ENCODE measurements around the gene PLCB1.
"Not testable (repeated sequence)": the region's sequence is repeated elsewhere in the genome, so short reads cannot be mapped to it uniquely, and the experiment has no call there.

PLCB1 gene

DNA sequence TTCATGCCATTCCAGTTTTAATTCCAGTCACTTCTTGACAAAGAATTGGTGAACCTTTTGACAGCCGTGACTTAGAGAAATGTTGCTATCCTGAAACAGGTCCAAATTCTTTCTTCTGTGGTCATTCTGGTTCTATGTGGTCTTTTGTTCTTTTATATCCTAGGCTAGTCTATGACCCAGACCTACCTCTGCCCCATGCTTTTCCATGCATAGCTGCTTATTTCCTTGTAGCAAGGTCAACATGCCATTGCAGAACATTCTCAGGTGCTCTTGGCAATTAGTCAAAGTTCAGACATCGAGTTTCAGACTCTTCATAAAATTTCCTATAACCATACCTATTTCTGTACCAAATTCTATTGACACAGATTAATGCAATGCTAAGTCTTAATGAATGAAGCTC lies 202.6 kb downstream of the PLCB1 start:
- DNase-seq (ENCODE audit: low spot score) = no peak

DNA sequence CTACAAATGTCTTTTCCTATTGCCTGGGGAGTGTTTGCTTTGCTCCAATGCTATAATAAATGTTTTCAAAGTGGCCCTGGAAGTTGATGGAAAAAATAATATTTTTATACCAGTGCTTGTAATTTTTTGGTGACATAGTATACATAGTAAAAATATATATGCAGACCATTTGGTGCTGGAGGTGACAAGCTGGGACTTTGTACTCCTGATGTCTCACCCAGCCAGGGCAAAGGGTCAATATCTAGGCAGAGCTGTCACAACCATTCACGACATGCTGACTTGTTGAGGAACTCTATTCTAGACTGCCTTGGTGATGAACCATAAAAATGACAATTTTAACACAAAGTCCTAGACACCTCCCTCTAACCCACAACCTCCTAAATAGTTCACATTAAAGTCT lies 203.0 kb downstream of the PLCB1 start:
- no peak for DNase-seq (ENCODE audit: low spot score)

DNA sequence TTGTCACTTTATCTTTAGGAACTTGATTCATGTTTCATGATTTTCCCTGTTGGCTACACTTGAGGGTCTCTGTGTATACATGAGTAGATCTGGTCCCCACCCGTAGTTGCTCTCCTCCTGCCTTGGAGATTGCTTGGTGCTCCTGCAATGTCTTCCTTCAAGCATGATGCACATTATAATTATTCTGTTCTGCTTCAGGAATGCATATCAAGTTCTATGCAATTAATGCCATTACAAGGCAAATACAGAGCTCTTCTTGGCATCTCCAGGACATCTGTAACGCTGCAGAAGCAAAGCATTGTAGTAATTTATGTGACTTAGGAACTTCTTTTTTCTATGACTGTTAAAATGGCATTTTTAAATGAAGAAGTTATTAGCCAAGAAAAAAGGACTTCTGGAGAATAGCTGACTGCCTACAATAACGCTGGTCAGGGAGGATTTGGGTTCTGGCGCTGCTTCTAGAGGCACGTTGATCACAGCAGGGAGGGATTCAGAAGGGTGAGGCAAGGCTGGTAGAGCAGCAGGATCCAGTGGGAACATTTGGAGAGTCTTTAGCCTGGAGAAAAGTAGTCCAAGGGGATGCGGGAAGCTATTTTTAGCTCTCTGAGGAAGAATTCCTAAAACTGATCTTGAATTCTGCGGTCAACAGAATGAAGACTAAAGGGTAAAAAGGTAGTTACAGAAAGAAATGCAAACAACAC lies 203.6 kb downstream of the PLCB1 start:
- DNase-seq (ENCODE audit: low spot score) = no peak

DNA sequence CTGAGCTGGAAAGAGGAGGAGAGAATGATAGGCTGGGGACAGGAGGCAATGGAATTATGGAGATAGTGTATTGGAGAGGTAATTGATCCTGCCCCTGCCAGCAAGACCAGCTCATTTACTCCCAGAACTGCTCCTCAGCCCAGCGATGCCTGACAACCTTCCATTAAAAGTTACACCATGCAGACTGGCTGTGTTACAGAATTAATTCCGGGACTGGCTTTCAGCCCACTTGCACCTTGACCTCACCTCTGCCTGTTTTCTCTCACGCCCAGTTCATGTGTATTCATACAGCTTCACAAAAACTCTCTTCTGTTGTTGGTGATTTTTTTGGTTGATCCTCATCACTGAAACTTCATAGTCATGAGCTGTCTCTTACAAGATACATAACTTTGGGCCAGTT lies 207.3 kb downstream of the PLCB1 start:
- DNase-seq (ENCODE audit: low spot score) = no peak

DNA sequence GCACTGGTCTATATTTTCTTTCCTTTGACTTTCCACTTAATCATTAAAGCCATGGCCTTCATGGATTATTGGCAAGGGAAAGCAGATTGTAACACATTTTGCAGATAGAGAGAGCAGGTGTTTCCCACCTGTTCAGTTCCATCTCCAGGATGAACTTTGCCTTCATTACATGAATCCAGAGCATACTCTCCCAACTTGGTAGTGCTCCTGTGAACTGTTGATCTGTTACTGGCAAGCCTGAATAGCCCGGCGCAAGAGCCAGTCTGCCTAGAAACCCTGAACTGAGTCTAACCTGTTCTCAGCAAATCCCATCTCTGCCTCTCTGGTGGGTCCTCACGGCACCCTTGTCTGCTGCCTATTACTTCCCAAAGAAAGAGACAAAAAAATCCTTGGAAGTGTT lies 210.3 kb downstream of the PLCB1 start:
- DNase-seq (ENCODE audit: low spot score) = no peak

DNA sequence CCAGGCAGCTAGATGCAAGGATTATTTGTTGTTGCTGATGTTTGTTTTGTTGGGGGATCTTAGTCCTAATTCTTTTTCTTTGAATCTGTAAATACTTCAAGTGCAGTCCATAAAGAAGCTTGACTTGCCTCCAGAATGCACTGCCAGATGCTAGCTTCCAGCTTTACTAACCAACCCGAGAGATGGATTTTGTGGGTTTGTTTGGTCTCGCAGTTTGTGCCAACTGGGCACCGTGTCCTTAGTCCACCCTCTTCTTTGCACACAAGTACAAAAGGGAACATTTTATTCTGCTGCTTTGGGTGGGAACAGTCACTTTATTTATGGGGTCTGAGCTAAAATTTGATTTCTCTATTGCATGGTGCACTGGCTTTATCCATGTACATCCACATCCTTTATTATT lies 212.0 kb downstream of the PLCB1 start:
- DNase-seq (ENCODE audit: low spot score) = peak; percentile 47

DNA sequence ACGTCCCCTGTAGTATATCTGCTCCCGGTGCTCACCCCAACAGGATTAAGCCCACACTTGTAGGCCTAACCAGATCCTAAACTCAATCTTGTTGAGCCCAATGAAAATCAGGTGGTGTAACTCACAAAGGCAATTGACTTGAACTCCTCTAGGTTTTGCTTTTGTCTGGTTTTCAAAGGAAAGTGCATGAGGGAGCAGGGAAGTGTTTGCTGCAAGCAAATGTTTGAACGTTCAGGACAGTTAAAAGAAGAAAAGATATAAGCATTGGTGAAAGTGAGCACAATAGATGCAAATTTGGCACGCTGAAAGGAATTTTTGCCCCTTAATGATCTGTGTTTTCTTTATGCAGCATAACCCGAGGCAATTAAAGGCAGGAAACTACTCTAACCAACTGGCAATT lies 212.6 kb downstream of the PLCB1 start:
- no peak for DNase-seq (ENCODE audit: low spot score)

DNA sequence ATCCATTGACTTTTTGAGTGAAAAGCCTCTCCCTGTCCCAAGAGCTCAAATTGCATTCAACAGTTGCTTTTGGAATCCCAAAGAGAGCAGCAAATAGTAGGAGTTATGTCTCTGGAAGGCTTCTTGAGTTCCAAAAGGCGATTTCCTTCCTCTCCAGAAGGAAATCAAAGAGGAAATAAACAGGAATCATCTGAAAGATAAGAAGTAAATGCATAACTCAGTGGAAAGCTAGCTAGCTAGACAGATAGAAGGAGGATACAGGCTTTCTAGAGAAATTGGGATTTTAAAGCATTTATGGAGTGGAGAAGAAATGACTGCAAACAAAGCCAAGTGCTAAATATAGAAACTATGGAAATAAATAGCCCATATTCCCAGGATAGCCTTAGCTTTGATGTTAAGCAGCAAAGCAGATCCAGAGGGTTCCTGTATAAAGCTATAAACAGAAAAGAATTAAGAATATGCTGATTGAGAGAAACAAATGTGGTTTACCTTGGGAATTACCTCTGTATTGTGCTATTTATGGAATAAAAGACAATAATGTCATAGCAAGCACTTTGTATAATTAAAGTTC lies 214.7 kb downstream of the PLCB1 start:
- no peak for DNase-seq (ENCODE audit: low spot score)

DNA sequence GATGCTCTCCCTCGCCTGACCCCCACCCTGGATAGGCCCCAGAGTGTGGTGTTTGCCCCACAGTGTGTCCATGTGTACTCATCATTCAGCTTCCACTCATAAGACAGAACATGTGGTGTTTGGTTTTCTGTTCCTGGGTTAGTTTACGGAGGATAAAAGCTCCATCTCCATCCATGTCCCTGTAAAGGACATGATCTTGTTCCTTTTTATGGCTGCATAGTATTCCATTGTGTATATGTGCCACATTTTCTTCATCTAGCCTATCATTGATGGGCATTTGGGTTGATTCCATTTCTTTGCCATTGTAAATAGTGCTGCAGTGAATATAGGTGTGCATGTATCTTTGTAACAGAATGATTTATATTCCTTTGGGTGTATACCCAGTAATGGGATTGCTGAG lies 218.2 kb downstream of the PLCB1 start:
- not testable (repeated sequence) for DNase-seq (ENCODE audit: low spot score)

DNA sequence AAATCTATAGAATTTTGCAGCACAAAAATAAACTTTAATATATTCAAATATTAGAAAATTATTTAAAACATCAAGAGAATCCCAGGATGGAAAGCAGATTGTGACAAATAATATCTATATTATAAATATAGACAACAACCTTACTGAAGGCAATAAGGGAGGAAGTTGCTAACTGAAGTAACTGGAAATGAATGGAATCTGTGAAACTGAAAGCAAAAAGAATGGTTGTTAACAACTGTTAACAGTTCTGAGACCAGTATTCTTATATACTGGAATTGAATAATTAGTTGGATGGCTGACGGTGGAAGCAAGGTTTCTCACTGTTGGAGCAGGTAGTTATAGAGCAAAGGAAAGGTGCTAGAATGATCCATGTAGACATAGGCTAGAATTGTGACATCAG lies 220.4 kb downstream of the PLCB1 start:
- no peak for DNase-seq (ENCODE audit: low spot score)

DNA sequence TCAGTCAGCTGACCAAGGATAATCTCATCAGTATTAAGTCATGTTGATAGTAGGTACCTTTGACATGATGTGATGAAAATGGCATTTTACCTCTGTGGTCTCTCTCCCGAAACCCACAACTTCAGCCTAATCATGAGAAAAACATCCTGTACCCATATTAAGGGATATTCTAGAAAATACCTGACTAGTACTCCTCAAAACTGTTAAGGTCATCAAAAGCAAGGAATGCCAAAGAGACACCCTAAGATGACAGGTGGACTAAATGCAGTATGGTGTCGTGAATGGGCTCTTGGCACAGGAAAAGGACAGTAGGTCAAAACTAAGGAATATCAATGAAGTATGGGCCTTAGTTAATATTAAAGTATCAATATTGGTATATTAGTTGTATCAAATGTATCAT lies 221.4 kb downstream of the PLCB1 start:
- no peak for DNase-seq (ENCODE audit: low spot score)

DNA sequence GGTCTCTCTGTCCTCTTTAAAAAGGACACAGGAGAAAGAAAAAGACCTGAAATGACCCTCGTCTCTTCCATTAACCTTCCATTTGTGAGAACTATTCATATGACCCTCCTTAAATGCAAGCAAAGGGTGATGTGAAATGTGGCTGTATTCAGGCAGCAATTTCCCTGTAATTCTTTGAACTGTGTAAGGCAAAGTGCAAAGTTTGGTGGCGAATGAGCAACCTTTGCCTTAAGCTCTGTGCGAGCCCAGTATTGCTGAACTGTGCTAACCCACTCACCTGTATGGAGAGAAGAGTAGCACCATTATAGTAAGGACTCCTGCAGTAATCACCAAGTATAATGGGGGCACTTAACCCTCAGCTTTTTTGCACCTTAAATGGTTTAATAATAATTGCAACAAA lies 223.4 kb downstream of the PLCB1 start:
- DNase-seq (ENCODE audit: low spot score) = no peak

DNA sequence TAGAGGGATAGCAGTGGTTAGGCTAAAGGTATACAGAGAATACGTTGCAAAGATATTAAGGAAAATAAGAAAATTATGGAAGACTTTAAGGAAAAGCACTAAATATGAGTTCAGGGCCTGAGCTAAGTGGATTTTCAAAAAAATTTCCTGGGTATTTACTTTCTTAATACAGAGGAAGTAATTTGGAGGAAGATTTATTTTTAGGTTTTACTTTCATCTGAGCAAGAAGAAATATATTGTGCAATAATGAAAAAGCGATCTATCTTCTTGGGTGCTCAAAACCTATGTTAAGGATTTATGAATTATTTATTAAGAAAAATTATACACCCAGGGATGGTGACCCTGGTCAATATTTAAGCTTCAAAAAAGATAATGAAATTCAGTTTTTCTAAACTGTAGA lies 224.7 kb downstream of the PLCB1 start:
- DNase-seq (ENCODE audit: low spot score) = no peak

DNA sequence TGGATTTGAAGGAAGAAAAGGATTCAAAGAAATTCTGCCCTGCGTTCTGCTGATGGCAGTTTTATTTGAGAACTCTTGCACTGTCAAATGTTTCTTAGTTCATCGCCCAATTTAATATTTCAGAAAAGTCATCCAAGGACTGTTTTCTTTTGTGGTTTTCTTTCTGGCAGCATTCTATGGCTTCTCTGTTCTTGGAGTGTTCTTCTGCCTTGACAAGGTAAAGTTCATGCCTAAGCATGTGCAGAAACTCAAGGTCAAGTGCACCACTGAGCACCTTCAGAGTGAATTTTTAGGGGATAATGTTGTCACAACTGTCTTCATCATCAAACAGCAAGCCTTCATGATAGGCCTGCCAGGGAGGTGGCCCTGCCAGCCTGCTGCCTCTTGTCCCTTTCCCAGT lies 225.6 kb downstream of the PLCB1 start:
- DNase-seq (ENCODE audit: low spot score) = no peak

DNA sequence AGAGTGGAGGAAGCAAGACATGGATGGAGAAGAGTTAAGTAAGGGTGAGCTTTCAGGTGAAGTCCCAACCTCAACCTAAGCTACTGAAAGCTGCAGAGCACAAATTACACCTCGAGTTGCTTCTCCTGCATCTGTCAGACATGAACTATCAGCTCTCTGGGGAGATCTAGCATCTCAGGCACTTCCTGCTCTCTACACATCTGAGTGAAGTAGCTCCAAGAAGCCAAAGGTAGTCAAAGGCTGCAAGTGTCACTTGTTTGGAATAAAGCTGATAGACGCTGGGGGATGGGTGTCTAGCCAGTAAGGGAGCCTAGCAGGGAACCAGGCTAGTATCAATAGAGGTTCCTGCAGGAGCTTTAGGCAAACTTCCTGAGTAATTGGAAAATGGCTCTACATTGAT lies 228.0 kb downstream of the PLCB1 start:
- DNase-seq (ENCODE audit: low spot score) = no peak

DNA sequence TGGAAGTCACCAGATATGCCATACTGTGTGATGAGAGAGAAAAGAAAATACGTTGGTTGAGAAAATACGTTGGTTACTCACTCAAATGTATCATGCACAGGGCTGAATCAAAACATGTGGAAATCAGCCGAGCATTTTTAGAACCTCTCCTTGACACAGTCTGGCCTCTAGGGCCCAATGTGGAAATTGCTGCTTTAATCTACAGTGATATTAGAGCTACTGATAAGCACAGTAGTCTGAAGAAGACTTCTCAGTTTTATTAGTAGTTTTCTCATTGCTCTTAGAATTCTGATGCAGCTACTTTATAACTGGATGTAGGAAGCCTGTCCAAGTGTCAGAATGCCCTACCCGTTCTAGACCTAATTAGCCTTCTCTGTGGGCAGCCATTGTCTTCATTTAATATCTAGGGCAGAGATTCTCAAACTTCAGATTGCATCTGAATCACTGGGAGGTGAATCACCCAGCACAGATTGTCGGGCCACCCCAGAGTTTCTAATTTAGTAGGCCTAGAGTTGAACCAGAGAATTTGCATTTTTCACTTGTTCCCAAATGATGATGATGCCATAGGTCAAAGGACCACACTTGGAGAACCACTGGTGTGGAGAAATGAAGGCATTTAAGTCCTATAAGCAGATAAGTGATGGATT lies 229.1 kb downstream of the PLCB1 start:
- no peak for DNase-seq (ENCODE audit: low spot score)

DNA sequence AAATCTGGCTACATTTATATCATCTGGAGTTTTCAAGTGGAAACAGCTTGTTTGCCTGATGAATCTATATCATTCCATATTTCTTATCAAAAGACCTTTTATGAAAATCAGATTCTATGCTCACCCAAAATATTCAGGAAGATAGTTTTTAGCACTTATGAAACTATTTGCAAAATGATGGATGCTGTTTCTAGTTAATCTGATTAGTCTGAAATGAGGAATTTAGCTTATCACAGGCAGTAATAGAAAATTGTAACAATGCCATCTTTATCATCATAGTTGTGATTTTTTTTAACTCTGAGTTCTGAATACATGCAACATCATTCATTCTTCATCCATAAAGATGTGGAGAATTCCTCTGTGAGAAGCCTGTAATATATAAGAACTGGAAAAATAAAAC lies 229.7 kb downstream of the PLCB1 start:
- no peak for DNase-seq (ENCODE audit: low spot score)

DNA sequence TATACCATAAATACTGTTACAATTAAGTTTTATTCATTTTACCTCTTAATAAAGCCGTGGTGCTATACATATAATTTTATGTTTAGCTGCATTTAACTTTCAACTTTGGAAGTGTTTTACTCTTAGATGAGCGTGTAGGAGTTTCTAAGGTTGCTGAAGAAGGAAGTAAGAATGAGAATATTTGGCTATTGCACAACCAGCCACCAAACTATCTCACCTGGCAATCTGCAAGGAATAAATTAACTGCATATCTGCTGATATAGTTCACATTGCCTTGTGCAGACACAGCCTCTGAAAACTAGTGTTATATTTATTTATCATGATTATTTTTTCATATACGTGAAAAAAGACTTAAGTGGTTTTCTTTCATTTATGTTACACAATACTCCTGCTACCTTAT lies 230.4 kb downstream of the PLCB1 start:
- no peak for DNase-seq (ENCODE audit: low spot score)

DNA sequence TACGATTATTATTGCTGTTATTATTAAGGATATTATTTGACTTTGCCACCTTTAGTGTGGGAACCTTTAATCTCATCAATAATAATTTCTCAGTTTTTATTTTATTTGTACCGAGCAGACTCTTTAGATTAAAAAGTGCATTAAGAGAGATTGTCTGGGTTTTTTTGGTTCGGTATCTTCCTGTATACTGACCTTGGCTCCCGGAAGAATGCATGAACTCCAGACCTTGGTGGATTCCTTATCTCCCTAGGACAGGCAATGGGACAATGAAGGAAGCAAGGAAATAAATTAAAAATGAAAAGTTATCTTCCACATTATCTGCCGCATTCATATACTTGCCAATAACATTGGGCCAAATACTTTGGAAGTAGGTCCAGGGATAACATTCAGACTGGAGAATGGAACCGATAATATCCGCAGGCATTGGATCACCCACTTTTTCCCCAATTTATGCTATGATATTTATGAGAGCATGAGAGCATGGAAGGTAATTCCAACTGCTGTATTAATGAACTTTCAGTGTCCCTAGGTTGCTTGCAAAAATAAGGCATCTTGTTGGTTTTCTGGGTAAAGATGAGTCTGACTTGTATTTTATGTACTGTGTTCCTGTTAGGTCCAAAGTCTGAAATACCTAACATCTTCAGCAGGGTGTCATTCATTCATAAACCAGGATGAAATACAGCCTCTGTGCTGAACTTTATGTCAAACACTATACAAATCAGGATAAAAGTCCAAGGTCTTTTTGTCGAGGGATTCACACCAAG lies 232.1 kb downstream of the PLCB1 start:
- DNase-seq (ENCODE audit: low spot score) = no peak

DNA sequence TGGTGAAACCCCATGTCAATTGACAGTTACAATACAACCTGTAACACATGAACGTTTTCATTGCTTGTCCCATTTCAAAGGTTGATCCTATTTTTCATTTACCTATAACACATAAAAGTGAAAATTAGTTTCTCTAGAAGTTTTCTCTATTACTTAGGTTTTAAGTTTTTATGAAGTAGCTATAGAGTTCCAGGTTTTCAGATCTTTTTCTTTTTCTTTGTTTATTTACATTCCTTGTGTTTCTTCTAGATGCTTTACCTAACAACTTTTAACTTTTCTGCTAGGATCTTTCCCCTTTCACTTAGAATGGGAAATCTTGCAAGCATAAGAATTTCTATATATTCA lies 232.6 kb downstream of the PLCB1 start:
- DNase-seq (ENCODE audit: low spot score) = no peak

DNA sequence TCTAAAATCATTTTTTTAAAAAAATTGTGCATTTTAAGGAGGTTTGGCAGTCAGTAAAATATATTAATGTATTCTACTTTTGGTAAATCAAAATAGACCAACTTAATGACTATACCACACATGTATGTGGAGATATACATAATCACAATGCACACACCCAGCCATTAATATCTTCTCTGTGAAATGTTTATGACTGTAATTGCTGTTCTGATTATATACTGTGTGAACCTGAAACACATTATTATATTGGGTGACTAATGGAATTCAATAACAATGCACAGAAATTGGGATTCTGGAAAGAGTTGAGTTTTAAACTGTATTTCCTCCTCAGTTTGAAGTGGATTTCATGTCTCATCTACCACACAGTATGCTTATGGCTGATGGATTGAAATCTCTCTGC lies 233.6 kb downstream of the PLCB1 start:
- no peak for DNase-seq (ENCODE audit: low spot score)

DNA sequence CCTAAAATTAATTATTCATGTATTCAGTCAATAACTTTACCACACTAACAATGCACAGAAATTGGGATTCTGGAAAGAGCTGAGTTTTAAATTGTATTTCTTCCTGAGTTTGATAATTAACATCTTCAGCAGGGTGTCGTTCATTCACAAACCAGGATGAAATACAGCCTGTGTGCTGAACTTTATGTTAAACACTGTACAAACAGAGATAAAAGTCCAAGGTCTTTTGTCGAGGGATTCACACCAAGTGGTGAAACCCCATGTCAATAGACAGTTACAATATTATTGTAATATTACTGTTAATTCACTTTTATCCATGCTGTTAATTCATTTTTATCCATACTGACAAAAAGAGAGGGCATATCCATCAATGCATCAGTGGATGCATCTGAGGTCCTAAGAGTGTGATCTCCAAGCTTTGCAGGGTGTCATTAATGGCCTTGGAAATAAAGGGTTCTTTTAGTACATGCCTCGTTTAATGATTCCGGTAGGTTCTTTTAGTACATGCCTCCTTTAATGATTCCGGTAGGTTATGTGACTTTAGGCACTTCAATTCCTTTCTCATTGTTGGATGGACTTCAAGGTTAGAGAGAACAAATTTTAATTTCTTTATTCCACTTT lies 234.3 kb downstream of the PLCB1 start:
- no peak for DNase-seq (ENCODE audit: low spot score)

DNA sequence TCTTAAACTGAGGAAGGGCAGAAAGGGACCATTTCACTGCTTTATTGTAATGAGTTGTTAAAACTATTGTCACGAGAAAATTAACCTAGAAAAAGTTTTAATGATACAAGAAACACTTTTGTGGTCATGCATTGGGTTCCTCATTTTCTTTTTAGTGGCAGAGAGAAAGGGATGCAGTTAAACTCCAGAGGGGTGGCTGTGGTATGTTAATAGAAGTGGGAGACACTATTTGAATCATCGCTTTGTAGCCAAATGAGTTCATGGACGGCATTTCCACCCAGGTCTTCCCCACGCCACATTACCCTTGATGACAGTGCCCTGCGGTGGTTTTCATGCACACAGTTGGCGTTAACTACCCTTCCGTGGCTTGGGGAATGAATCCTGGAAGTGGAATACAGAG lies 235.6 kb downstream of the PLCB1 start:
- DNase-seq (ENCODE audit: low spot score) = no peak

All from pons (tissue), 1 donor.